Activated naive CD4-positive, alpha-beta T cell treated with anti-CD3 and anti-CD28 coated beads, Interleukin-2, amount 50 U/mL, for 16 hours (primary cell): Measurements from ENCODE around the gene ANKRD12.
"Not testable (repeated sequence)": the region's sequence is repeated elsewhere in the genome, so short reads cannot be mapped to it uniquely, and the experiment has no call there.

Experiments
- DNase-seq: peaks from one replicate; pipeline ENCODE4 v3.0.0-alpha.2; 2020

The ANKRD12 gene

DNA sequence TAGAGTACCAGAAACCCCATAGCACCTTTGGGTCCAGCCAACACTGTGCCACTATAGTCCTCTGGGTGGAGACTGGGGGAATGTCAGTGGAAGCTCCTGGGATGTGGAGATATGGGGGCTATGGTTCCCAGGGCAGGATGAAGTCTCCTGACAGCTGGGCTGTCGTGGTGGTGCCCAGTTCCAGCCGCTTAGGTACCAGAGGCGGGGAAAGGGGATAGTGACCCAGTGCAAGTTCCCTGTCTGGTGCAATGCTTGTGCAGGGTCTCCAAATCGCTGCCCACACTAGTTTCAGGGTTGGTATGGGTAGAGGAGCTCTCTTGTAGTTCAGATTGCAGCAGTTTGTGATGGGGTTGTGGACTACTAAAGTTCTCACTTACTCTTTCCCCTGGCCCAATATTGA, 97.9 kb downstream of the ANKRD12 start:
- DNase-seq = no peak

DNA sequence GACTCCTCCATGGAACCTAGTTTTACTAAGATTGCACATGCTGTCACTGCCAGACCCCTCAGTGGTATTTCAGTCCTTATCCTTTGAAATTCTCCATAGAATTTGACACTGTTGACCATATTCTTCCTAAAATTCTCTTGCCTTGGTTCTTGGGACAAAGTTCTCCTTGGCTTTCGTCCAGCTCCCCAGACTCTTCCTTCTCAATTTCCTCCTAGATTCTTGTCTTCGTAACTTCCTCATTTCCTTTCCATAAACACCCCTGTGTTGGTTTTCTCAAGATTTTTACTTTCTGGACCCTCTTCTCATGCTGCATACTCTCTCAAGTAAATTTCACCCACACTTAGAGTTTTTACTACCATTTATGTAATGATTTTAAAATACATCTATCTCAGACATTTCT, 101.4 kb downstream of the ANKRD12 start:
- no peak for DNase-seq

DNA sequence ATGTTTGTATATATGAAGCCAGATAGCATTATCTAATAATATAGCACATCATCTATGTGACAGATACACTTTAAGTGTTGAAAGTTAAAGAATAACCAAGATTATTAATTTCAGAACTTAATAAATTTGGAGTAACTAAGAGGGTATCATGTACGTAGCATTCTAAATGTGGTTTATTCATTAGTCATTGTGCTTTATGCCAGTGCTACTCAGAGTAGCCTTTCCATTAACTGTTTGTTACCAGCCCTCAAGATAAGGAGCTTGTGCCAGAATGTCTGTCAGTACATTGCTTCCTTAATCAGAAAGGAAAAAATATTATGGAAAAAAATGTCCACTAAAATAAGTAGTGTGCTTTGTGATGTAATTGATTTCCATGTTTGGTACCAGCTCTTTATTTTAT, 103.1 kb downstream of the ANKRD12 start:
- DNase-seq = no peak

DNA sequence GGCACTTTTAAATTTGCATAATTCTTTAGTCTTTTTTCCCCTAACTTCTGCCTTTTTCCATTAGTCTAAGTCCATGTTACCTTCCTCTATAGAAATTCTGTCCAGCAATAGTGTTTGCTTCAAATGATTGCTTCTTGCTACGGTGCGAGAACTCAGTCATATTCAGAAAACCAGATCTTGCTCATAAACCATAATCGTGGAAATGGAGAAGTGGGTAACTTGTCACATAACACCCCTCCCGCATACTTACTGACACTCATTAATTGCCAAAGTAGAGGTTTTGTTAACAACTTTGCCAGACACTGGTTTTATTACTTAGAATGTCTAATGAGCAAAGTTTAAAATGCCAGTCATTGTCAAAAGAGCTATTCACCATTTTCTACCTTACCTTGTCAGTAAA, 103.7 kb downstream of the ANKRD12 start:
- no peak for DNase-seq

DNA sequence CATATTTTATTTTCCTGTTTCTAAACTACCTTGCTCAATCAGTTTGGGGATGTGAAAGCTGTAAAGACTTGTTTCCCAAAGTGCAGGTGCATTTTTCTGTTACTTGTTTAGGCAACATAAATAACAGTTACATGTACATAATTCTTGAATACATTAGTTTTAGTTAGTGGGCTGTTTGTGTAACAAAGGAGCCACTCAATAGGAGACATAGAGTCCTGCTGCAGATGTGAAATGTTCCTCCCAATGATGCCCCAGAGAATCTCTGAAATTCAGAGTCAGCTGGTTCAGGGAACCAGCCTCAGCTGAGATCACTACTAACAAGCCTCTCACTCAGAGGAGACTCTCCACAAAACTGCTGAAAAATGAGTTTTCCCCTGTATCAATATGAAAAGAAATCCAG, 106.4 kb downstream of the ANKRD12 start:
- DNase-seq = no peak

DNA sequence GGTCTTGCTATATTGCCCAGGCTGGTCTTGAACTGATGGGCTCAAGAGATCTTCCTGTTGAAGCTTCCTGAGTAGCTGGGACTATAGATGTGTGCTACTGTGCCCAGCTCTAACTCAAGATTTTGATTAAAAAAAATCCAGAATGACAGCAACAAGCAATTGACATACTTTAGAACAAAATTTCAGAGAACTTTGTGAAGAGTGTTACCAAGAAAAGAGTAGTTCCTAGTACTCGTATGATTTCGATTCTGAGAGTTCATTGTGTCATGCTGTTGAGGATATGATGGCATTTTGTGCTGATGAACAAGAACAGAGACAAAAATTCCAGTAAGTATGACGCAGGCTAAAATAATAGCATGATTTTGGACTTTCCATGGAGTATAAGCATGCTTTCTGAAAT, 107.8 kb downstream of the ANKRD12 start:
- no peak for DNase-seq

DNA sequence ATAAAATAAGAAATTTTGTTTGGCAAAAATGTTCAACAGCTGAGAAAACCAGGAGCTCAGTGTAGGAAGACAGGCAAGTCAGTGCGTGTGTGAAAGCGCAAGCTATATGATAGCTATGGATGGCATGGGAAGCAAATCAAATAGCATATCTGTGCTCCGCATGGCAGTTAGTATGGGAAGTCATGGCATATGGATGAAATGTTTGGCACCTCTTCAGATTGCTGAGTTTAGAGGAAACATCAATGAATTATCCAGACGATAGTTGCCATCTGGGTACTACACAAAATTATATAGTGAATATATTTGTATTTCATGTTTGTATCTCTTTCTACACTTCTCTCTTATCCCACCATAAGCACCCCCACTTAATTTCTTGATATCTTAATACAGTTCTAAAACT, 112.1 kb downstream of the ANKRD12 start:
- DNase-seq = no peak

DNA sequence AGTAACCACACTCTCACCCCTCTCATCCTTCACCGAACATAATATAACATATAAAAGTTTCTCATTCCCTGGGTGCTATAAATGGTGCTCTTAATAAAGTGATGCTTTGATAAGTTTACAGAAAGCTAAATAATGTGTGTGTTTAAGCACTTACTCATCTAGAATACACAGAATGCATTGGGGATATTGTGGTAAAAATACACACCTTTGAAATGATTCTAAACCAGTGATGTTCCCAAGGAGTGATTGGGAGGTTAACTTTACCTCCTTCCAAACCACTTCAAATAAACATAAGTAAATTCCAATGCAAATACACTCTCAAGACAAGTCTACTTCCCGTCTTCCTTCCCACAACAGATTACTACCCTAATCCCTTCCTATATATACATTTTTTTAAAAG, 112.7 kb downstream of the ANKRD12 start:
- no peak for DNase-seq

DNA sequence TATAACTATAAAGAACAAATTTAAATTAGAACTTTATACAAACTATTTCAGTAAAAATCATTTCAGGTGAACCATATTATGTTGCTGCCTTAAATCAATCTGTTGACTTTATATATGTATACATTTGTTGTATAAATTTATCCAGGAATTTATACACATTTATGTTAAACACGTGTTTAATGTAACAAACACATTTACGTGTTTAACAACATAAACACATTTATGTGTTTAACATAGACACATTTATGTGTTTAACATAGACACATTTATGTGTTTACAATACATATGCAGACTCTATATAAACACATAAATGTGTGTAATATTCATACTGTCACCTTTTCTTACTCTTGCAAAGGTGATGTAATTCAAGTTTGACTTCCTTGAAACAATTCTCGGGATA, 122.6 kb downstream of the ANKRD12 start:
- DNase-seq = no peak

DNA sequence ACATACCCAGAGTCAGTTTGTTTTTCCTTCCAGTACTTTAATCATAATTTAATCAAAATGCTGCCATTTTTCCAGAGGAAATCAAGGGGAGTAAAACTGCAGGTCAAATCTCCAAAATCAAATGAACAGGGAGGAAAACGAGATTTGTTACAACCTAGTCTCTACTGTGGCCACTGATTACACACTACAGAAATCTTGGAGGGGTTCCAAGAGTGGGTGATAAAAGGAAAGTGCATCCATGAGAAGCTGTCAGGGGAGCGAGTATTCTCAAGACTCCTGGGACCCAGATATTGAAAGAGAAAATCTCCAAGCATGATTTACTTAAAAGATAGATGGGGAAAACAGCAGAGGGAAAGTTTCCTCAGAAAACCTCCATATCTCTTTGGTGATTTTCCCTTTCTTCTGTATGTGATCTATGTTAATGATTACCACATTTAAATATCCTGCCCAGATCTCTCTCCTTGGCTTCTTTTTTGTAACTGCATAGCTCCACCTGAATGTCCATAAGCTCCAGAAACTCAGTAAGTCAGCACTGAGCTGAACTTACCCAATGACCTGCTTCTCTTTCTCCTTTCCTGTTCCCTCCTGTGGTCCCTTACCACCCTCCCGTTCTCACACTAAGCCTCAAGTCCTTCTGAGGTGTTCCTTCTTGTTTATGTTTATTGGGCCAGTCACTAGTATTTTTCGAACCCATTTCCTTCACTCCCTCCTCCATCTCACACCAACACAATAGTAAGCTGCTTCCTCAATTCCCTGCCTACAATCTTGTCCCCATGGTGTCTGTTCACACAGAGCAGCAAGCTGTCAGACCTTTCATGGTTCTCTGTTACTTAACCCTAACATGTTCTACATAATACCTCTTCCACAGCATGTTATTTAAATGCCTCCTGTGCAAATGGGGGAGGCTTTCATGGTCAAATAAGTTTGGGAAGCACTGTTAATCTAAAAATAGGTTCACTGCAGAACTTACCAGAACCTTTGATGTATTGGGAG, 124.1 kb downstream of the ANKRD12 start:
- no peak for DNase-seq

DNA sequence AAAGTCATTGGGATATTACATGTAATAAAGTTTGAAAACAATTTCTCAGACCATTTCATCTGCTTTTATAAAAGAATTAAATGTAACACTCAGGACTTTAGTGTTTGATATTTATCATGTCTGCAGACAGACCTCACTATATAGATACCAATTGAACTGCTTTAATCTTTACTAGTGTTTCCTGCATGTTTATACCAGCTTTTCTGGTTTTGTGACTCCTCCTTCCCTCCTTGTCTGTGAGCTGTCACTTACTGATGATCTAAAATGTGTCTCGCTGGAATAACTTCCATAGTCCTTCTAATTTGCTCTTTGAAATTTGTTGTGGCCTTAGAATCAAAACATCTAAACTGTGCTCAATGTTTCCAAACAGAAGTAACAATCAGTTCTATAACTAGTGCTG, 126.7 kb downstream of the ANKRD12 start:
- no peak for DNase-seq

DNA sequence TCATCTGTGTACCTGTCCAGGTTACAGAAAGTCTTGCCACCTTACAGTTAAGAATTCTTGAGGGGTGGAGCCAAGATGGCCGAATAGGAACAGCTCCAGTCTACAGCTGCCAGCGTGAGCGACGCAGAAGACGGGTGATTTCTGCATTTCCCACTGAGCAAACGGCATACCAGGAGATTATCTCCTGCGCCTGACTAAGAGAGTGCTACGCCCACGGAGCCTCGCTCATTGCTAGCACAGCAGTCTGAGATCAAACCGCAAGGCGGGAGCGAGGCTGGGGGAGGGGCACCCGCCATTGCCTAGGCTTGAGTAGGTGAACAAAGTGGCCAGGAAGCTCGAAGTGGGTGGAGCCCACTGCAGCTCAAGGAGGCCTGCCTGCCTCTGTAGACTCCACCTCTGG, 128.2 kb downstream of the ANKRD12 start:
- DNase-seq = not testable (repeated sequence)

DNA sequence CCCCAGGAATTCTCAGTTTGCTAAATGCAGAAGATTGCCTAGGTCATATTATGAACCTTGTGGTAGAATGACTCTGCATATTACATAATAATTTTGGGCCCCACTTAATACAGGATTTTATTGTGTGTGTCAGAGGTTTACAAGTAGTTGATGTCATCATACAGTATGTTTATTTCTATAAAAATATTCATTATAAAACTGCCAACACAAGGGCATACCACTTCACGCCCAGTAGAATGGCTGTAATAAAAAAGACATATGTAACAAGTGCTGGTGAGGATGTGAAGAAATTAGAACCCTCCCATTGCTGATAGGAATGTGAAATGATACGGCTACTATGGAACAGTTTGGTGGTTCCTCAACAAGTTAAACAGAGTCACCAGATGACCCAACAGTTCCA, 136.6 kb downstream of the ANKRD12 start:
- no peak for DNase-seq

DNA sequence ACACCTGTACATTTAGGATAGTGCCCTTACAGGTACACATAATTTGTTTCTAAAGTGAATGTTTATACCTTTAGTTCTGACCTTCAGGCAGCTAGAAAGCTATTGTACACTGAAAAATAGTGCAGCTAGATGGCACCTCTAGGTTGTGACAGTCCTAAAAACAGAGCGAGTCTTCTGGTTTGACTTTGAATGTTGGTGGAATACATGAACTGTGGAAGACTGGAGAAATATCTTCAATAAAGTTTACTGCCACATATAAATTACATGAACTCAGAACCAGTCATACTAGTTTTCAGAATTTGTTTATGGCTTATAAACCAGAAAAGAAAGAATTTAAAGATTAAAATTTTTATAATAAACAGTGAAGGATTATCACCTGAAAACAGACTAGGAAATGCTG, 139.3 kb downstream of the ANKRD12 start:
- no peak for DNase-seq

DNA sequence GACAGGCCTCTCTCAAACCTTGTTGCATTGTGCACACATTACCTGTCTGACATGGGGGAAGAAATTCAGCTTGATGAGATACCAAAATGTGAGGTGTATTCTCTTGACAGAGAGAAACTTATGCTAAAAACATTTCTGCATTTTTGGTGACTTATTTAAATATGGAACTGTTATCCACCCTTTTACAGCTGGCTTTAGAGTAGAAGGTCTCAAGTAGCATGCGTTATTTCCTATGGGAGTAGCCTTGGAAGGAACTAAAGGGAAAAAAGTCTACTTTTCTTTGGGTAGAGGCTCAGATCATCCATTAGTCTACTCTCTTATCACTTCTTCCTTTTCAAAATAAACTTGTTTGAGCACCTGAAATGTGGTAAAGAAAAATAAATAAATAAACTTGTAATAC, 141.4 kb downstream of the ANKRD12 start:
- no peak for DNase-seq

DNA sequence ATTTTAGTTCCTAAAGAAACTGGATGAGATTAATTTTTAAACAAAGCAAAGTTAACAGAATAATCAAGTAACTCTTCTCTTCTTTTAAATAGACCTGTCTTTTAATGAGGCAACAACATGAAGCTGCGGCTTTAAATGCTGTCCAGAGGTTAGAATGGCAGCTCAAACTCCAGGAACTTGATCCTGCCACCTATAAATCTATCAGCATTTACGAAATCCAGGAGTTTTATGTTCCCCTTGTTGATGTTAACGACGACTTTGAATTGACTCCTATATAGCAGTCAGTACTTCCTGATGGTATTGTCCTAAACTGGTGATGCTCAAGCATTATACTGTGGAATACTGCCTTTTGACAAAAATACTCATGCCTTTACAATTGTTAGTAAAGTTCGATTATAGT, 144.3 kb downstream of the ANKRD12 start:
- DNase-seq = no peak

DNA sequence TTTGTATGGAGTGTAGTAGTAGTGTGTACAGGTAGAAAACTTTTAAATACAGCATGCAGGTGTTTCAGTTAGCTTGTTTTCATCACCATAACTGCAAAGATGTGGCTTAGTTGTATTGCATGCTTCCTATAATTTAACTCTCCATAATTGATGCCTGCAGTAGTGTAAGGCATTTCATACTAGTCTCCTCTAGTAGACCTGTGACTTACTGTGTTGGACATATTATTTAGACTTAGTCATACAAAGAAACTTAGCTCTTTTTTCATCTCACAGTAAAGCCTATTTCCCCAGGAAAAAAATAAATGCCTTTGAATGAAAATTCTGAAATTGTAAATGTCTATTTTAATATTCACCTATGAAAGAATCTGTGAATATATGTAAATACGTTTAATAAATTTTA, 145.2 kb downstream of the ANKRD12 start:
- DNase-seq = no peak

DNA sequence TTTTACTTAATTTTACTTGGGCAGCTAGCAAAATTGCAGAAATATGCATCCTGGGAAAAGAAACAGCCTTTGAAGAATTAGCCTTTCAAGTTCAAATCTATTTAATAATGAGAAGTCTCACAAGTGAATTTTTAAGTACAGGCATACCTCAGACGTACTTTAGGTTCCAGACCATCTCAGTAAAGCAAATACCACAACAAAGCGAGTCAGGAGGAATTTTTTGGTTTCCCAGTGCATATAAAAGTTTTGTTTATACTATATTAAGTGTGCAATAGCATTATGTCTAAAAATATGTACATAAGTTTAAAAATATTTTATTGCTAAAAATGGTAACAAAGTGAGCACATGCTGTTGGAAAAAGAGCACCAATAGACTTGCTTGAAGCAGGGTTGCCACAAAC, 147.2 kb downstream of the ANKRD12 start:
- no peak for DNase-seq

DNA sequence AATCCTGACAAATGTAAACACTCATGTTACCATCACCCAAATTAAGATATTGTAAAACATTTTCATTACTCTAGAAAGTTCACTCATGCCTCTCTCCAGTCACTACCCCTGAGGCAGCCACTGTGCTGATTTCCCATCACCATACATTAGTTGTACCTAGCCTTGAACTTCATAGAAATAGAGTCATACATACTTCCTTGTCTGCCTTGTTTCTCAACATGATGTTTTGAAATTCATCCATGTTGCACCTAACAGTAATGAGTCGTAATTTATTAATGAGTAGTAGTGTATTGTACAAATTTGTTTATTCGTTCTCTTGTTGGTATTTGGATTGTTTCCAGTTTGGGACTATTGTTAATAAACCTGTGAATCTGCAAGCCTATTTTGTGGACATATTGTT, 149.0 kb downstream of the ANKRD12 start:
- no peak for DNase-seq

DNA sequence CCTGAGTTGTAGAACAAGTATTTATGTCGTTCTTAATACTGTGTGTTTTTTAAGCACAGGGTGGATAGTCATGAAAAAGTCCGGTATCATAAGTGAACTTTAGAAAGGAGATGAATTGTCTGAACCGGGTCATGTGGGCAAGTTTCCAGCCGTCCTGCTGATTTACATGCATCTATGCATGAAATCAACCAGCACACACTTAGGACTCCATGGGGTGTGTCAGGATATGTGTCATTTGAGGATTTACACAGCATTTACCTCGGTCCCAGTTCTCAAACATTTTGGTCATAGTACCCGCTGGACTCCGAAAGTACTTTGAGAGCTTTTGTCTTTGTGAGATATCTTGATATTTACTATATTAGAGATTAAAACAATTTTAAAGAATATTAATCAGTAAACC, 150.5 kb downstream of the ANKRD12 start:
- no peak for DNase-seq

DNA sequence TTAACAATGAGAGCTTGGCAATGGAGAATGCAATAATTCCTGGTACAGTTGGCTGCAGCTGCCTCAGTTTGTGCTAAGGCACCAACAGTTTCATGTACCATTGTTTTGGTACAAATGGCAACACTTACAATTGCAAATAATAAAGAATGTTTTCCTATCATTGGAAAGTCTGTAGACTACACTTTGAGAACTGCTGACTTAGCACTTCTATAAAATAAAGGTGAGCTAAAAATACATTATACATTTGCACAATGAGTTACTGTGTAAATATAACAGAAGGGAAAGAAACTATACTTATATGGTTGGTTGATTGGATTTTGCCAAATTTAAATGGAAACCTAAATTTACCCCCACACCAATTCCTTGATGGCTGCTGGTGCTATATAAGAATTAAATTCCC, 153.1 kb downstream of the ANKRD12 start:
- no peak for DNase-seq

DNA sequence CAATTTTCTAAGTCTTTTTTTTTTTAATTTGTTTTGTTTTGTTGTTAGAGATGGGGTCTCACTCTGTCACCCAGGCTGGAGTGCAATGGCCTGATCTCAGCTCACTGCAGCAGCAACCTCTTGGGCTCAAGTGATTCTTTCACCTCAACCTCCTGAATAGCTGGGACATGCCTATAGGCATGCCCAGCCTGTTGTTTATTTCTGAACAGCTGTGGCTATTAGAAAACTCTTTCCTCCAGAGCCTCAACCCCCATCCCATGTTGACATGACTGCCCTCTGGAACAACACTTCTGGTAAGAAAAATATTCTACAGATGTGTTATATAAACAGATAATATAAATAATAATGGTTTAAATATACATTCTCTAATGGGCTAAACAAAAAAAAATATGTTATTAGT, 153.6 kb downstream of the ANKRD12 start:
- no peak for DNase-seq

DNA sequence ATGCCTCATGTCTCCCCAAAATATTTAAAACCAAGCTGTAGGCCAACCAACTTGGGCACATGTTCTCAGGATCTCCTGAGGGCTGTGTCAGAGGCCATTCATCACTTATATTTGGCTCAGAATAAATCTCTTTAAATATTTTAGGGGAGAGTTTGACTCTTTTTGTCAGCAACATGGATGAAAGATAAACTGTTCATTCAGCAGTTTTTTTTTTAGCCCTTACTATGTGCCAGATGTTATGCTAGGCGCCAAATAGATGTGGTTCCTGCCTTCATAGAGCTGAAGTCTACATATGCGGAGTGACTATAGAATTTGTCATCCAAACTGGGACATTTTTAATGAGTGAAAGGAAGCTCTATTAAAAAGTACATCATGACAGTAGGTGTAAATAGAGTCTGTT, 155.5 kb downstream of the ANKRD12 start:
- no peak for DNase-seq

DNA sequence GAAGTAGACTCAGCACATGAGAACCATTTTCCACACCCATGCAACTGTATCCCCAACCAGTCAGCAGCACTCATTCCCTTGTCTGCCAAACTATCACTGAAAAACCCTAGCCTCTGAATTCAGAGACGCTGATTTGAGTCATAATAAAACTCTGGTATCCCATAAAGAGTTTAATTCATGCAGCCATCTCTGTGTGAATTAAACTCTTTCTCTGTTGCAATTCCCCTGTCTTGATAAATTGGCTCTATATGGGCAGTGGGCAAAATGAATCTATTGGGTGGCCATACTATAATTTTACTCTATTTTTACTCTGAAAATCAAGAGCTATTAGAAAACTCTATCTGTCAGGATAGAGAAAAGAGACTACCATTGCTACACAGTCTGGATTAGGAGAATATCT, 157.4 kb downstream of the ANKRD12 start:
- no peak for DNase-seq
